Neural cell (in vitro differentiated cells): ENCODE data around the gene MPDZ. TPM values are rescaled to one million over a fixed set of nuclear protein-coding genes. Genes with fewer than 3 reads are reported as not detected.

ENCODE experiments used
- H2AFZ ChIP-seq: fragments of 200-600, 300-800 bp; sonication (generic), shearing (Covaris generic); 2 replicates; pipeline ENCODE4 v1.6.0; 2014; ENCODE audit warnings: low read depth, mild to moderate bottlenecking, antibody characterized with exemption, low read length, moderate library complexity
- H3F3A ChIP-seq: fragments of 200-600 bp; shearing (Covaris generic); 2 replicates; pipeline ENCODE4 v1.6.1; 2016; ENCODE audit warnings: mild to moderate bottlenecking, moderate library complexity, mixed read lengths, antibody characterized with exemption, low read length; ENCODE audit not compliant: insufficient read depth, poor library complexity, severe bottlenecking
- H3K27ac ChIP-seq: fragments of 200-600, 300-800 bp; sonication (generic), shearing (Covaris generic); 2 replicates; pipeline ENCODE4 v1.5.1; 2014; ENCODE audit warnings: mild to moderate bottlenecking, low read length, moderate library complexity
- H3K27me3 ChIP-seq: fragments of 300-800, 200-600 bp; sonication (generic), shearing (Covaris generic); 2 replicates; pipeline ENCODE4 v1.6.0; 2014; ENCODE audit warnings: mild to moderate bottlenecking, low read depth, low read length, moderate library complexity; ENCODE audit not compliant: insufficient read depth
- H3K36me3 ChIP-seq: fragments of 300-800, 200-600 bp; sonication (generic), shearing (Covaris generic); 2 replicates; pipeline ENCODE4 v1.5.1; 2014; ENCODE audit warnings: mild to moderate bottlenecking, antibody characterized with exemption, low read length, moderate library complexity; ENCODE audit not compliant: insufficient read depth
- H3K4me2 ChIP-seq: fragments of 300-800, 200-600 bp; sonication (generic), shearing (Covaris generic); 2 replicates; pipeline ENCODE4 v1.6.0; 2014; ENCODE audit warnings: mild to moderate bottlenecking, low read length
- H3K4me3 ChIP-seq: fragments of 300-800, 200-600 bp; sonication (generic), shearing (Covaris generic); 2 replicates; pipeline ENCODE4 v1.5.1; 2014; ENCODE audit warnings: mild to moderate bottlenecking, low read length, moderate library complexity
- H3K79me2 ChIP-seq: fragments of 200-600 bp; shearing (Covaris generic); replicated peaks from 2 replicates; pipeline ENCODE4 v1.6.0; 2014; ENCODE audit warnings: mild to moderate bottlenecking, low read length, moderate library complexity; ENCODE audit not compliant: insufficient read depth
- H3K9ac ChIP-seq: fragments of 300-800, 200-600 bp; sonication (generic), shearing (Covaris generic); 2 replicates; pipeline ENCODE4 v1.6.1; 2016; ENCODE audit warnings: mild to moderate bottlenecking, low read length, mixed read lengths
- H3K9me2 ChIP-seq: fragments of 200-600 bp; shearing (Covaris generic); 2 replicates; pipeline ENCODE4 v1.6.1; 2016; ENCODE audit warnings: mild to moderate bottlenecking, low read length, mixed read lengths; ENCODE audit not compliant: insufficient read depth
- H3K9me3 ChIP-seq: fragments of 200-600, 300-800 bp; sonication (generic), shearing (Covaris generic); 2 replicates; pipeline ENCODE4 v1.6.1; 2016; ENCODE audit warnings: mild to moderate bottlenecking, mixed run types, low read length, moderate library complexity, mixed read lengths
- H4K20me1 ChIP-seq: fragments of 200-600 bp; shearing (Covaris generic); 2 replicates; pipeline ENCODE4 v1.6.1; 2016; ENCODE audit warnings: mild to moderate bottlenecking, mixed run types; ENCODE audit not compliant: insufficient read depth
- EP300 ChIP-seq: fragments of 450-650 bp; conservative IDR thresholded peaks from 2 replicates; pipeline ENCODE4 v1.6.1; 2014; ENCODE audit warnings: antibody characterized with exemption, mild to moderate bottlenecking, moderate library complexity; ENCODE audit not compliant: poor library complexity, severe bottlenecking
- EZH2 ChIP-seq: fragments of 200-600, 300-800 bp; shearing (Covaris generic), sonication (generic); IDR thresholded peaks from 2 replicates; pipeline ENCODE4 v1.6.1; 2014; ENCODE audit warnings: antibody characterized with exemption, low read length, borderline replicate concordance, mild to moderate bottlenecking; ENCODE audit not compliant: insufficient read depth, poor library complexity, severe bottlenecking
- MXI1 ChIP-seq: fragments of 450-650 bp; conservative IDR thresholded peaks from 2 replicates; pipeline ENCODE4 v1.6.1; 2014; ENCODE audit warnings: antibody characterized with exemption, mild to moderate bottlenecking; ENCODE audit not compliant: poor library complexity, severe bottlenecking
- REST ChIP-seq: IDR thresholded peaks from 2 replicates; pipeline ENCODE4 v1.6.1; 2012; ENCODE audit warnings: borderline replicate concordance
- SMC3 ChIP-seq: fragments of 450-650 bp; conservative IDR thresholded peaks from 2 replicates; pipeline ENCODE4 v1.6.1; 2014; ENCODE audit warnings: antibody characterized with exemption, mild to moderate bottlenecking, moderate library complexity; ENCODE audit not compliant: poor library complexity
- TAF1 ChIP-seq: IDR thresholded peaks from 2 replicates; pipeline ENCODE4 v1.6.1; 2012; ENCODE audit warnings: low read depth
- polyA plus RNA-seq: library from polyadenylated mRNA; depleted of rRNA; stranded (reverse); fragments of >200 nt; gene quantifications from 2 replicates; pipeline ENCODE4 v1.2.3, GENCODE V29; 2014
- TF ChIP-seq, protein P1 (sequence below): fragments of 450-650 bp; IDR thresholded peaks from 2 replicates; pipeline ENCODE4 v1.5.1; 2014; ENCODE audit warnings: antibody characterized with exemption, mild to moderate bottlenecking, moderate library complexity; ENCODE audit not compliant: poor library complexity, severe bottlenecking

Gene MPDZ
- polyA plus RNA-seq, 1 donor from 2014 or later, result 13.1 TPM

- Histone ChIP-seq H3K27ac (no peak overlapping the region), H3K4me2 (no peak overlapping the region), H3K36me3 (no peaks in the 10 kb centered on the region)
These were observed 135.2 kb downstream of the MPDZ start for GRCh38 chr9:13144166-13144775.

DNA sequence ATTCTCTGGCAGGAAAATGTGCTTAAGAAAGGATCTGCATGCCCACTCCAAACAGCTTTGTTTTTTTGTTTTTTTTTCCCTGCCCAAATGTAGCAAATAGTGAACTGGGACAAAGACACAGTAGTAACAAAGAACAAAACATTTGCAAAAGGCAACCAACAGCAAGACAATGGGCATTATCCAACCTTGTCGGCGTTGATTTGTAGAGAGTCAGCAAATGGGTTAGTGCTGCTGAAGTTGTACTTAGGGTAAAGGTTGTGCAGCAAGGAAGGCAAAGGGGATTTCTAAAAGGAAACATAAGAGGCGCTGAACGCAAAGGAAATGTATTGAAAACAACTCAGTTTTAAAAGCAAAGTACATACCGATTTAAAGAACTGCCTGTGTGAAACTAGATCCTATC is 136.2 kb downstream of the MPDZ start:
- no peak overlapping the region for H3K9ac ChIP-seq
- no peak overlapping the region for H3K27ac ChIP-seq
- H3K9me3 ChIP-seq, result no peaks in the 10 kb centered on the region
- no peaks in the 10 kb centered on the region for H3F3A ChIP-seq
- TF ChIP-seq MXI1 (no peak), EP300 (no peak), EZH2 (no peak), TAF1 (no peak)
- TF ChIP-seq, protein P1, sequence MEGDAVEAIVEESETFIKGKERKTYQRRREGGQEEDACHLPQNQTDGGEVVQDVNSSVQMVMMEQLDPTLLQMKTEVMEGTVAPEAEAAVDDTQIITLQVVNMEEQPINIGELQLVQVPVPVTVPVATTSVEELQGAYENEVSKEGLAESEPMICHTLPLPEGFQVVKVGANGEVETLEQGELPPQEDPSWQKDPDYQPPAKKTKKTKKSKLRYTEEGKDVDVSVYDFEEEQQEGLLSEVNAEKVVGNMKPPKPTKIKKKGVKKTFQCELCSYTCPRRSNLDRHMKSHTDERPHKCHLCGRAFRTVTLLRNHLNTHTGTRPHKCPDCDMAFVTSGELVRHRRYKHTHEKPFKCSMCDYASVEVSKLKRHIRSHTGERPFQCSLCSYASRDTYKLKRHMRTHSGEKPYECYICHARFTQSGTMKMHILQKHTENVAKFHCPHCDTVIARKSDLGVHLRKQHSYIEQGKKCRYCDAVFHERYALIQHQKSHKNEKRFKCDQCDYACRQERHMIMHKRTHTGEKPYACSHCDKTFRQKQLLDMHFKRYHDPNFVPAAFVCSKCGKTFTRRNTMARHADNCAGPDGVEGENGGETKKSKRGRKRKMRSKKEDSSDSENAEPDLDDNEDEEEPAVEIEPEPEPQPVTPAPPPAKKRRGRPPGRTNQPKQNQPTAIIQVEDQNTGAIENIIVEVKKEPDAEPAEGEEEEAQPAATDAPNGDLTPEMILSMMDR, result no peak
- H3K9me2 ChIP-seq, result no peaks in the 10 kb centered on the region
- H3K4me3 ChIP-seq, result no peak overlapping the region
- H3K27me3 ChIP-seq, result no peaks in the 10 kb centered on the region
- H4K20me1 ChIP-seq, result no peaks in the 10 kb centered on the region
- H2AFZ ChIP-seq, result no peak overlapping the region
- H3K36me3 ChIP-seq, result no peaks in the 10 kb centered on the region
- H3K4me2 ChIP-seq, result no peak overlapping the region
- no peaks in the 10 kb centered on the region for H3K79me2 ChIP-seq

More at GRCh38 chr9:13144166-13144775, 135.2 kb downstream of the MPDZ start:
- TF ChIP-seq, protein P1, result no peak
- TF ChIP-seq MXI1 (no peak), SMC3 (no peak), REST (no peak), EP300 (no peak)
- Histone ChIP-seq H3K9ac (no peak overlapping the region), H3K4me3 (no peak overlapping the region), H3K79me2 (no peaks in the 10 kb centered on the region), H3K27me3 (no peaks in the 10 kb centered on the region), H2AFZ (no peak overlapping the region), H3K9me2 (no peaks in the 10 kb centered on the region), H3F3A (no peaks in the 10 kb centered on the region), H3K9me3 (no peaks in the 10 kb centered on the region), H4K20me1 (no peaks in the 10 kb centered on the region)
